HFFc6 (cell line): Measurements from ENCODE around the gene POLR3A. TPM values are rescaled to one million over a fixed set of nuclear protein-coding genes. Genes with fewer than 3 reads are reported as not detected.
"Not testable (repeated sequence)": the region's sequence is repeated elsewhere in the genome, so short reads cannot be mapped to it uniquely, and the experiment has no call there.

Experiments used
- DNase-seq: peaks from one replicate; pipeline ENCODE4 v3.0.0-alpha.2; 2018
- H3K27ac Mint-ChIP-seq: 2 replicates; pipeline ENCODE4 v1.8.0; 2020; ENCODE audit warnings: mild to moderate bottlenecking, mixed read lengths
- H3K27me3 Mint-ChIP-seq: 2 replicates; pipeline ENCODE4 v1.8.0; 2021; ENCODE audit warnings: mild to moderate bottlenecking, moderate library complexity, mixed read lengths; ENCODE audit not compliant: insufficient read depth
- H3K36me3 Mint-ChIP-seq: 2 replicates; pipeline ENCODE4 v1.8.0; 2021; ENCODE audit warnings: low read depth, mixed read lengths
- H3K4me1 Mint-ChIP-seq: 2 replicates; pipeline ENCODE4 v1.8.0; 2020; ENCODE audit warnings: low read depth, mixed read lengths
- H3K4me3 Mint-ChIP-seq: 2 replicates; pipeline ENCODE4 v1.8.0; 2020; ENCODE audit warnings: mild to moderate bottlenecking, moderate library complexity, mixed read lengths
- H3K9me3 Mint-ChIP-seq: 2 replicates; pipeline ENCODE4 v1.8.0; 2020; ENCODE audit warnings: mild to moderate bottlenecking, mixed read lengths
- CTCF ChIP-seq: fragments of 200-600 bp; sonication (generic); IDR thresholded peaks from 2 replicates; pipeline ENCODE4 v1.5.0; 2021; ENCODE audit warnings: antibody characterized with exemption, mild to moderate bottlenecking
- total RNA-seq, 6 experiments: library from RNA; stranded (reverse); fragmentation: NEBNext Ultra II Directional; extraction: Animal tissue kit (Norgen Biotek cat#: 25700); gene quantifications; 2 replicates in 1 of 6; 3 replicates in 5 of 6; pipeline ENCODE4 v1.2.3, GENCODE V29; 2021

POLR3A gene
- total RNA-seq, 6 experiments from 2014 or later: 18.0 to 21.0 (median 19.8) TPM

GRCh38 chr10:78004215-78005026, 24.9 kb downstream of the POLR3A start:
- Mint-ChIP-seq H3K36me3 (peaks cover 38% of the 10 kb centered on the region), H3K27me3 (peaks cover 1% of the 10 kb centered on the region; the same call in 1 of the 2 replicates), H3K4me3 (no peak overlapping the region), H3K27ac (no peak overlapping the region), H3K9me3 (no peaks in the 10 kb centered on the region), H3K4me1 (no peaks in the 10 kb centered on the region)
- no peak for TF ChIP-seq CTCF
- no peak for DNase-seq

GRCh38 chr10:78002541-78003288, 26.6 kb downstream of the POLR3A start:
- no peak overlapping the region for H3K4me3 Mint-ChIP-seq
- peaks cover 1% of the 10 kb centered on the region; the same call in 1 of the 2 replicates for H3K27me3 Mint-ChIP-seq
- no peak for TF ChIP-seq CTCF
- DNase-seq: no peak
- H3K36me3 Mint-ChIP-seq: peaks cover 45% of the 10 kb centered on the region
- H3K27ac Mint-ChIP-seq: no peak overlapping the region
- H3K4me1 Mint-ChIP-seq: no peaks in the 10 kb centered on the region
- no peaks in the 10 kb centered on the region for H3K9me3 Mint-ChIP-seq

- Mint-ChIP-seq H3K4me1 (no peaks in the 10 kb centered on the region), H3K27ac (no peak overlapping the region), H3K27me3 (peaks cover 1% of the 10 kb centered on the region; the same call in 1 of the 2 replicates), H3K36me3 (peaks cover 50% of the 10 kb centered on the region), H3K4me3 (no peak overlapping the region), H3K9me3 (no peaks in the 10 kb centered on the region)
- no peak for TF ChIP-seq CTCF
- DNase-seq: no peak
These were observed 28.3 kb downstream of the POLR3A start for GRCh38 chr10:78000956-78001472.

GRCh38 chr10:78000206-78000605, 29.1 kb downstream of the POLR3A start:
- no peaks in the 10 kb centered on the region for H3K4me1 Mint-ChIP-seq
- H3K9me3 Mint-ChIP-seq: no peaks in the 10 kb centered on the region
- no peak overlapping the region for H3K27ac Mint-ChIP-seq
- H3K36me3 Mint-ChIP-seq: peaks cover 51% of the 10 kb centered on the region
- peaks cover 1% of the 10 kb centered on the region; the same call in 1 of the 2 replicates for H3K27me3 Mint-ChIP-seq
- no peak overlapping the region for H3K4me3 Mint-ChIP-seq
- no peak for TF ChIP-seq CTCF
- no peak for DNase-seq

- H3K27me3 Mint-ChIP-seq, DNase-seq, H3K4me3 Mint-ChIP-seq, H3K9me3 Mint-ChIP-seq, H3K27ac Mint-ChIP-seq, H3K4me1 Mint-ChIP-seq: not testable (repeated sequence)
- peaks cover 55% of the 10 kb centered on the region for H3K36me3 Mint-ChIP-seq
These were observed 30.5 kb downstream of the POLR3A start for GRCh38 chr10:77998780-77999179.
